CD14-positive monocyte (primary cell): Measurements from ENCODE around the gene R3HDM2. TPM values are rescaled to one million over a fixed set of nuclear protein-coding genes. Genes with fewer than 3 reads are reported as not detected.
"Not testable (repeated sequence)": the region's sequence is repeated elsewhere in the genome, so short reads cannot be mapped to it uniquely, and the experiment has no call there.

Experiments used
- DNase-seq, 3 donors: peaks; one replicate each; pipeline ENCODE4 v3.0.0-alpha.2; 2011 to 2022
- H2AFZ ChIP-seq: 2 replicates; pipeline ENCODE4 v1.6.0; 2012; ENCODE audit warnings: mild to moderate bottlenecking, low read depth, low read length, inconsistent platforms; ENCODE audit not compliant: insufficient read depth, poor library complexity, severe bottlenecking
- H3K27ac ChIP-seq, 2 donors: 1 replicate in 1 of 2; 2 replicates in 1 of 2; pipeline ENCODE4 v1.5.1; 2012 to 2013; ENCODE audit warnings: low read length in 2 of 2, control low read depth in 1 of 2, inconsistent platforms in 1 of 2, low read depth in 1 of 2, mild to moderate bottlenecking in 1 of 2
- H3K27me3 ChIP-seq, 2 donors: one replicate each; pipeline versions ENCODE4 v1.6.0 to v1.6.1; 2011 to 2013; ENCODE audit warnings: low read length in 2 of 2; ENCODE audit not compliant: control insufficient read depth in 2 of 2, insufficient read depth in 2 of 2
- H3K36me3 ChIP-seq, 2 donors: replicated peaks in 1 of 2; 1 replicate in 1 of 2; 2 replicates in 1 of 2; pipeline versions ENCODE4 v1.5.1 to v1.6.1; 2012 to 2013; ENCODE audit warnings: low read length in 2 of 2, control low read depth in 1 of 2, inconsistent platforms in 1 of 2, mild to moderate bottlenecking in 1 of 2; ENCODE audit not compliant: insufficient read depth in 2 of 2, control insufficient read depth in 1 of 2
- H3K4me1 ChIP-seq, 2 donors: 1 replicate in 1 of 2; 2 replicates in 1 of 2; pipeline versions ENCODE4 v1.5.1 to v1.6.1; 2012 to 2013; ENCODE audit warnings: low read length in 2 of 2, control low read depth in 1 of 2, inconsistent platforms in 1 of 2, mild to moderate bottlenecking in 1 of 2, moderate library complexity in 1 of 2; ENCODE audit not compliant: insufficient read depth in 2 of 2, control insufficient read depth in 1 of 2
- H3K4me2 ChIP-seq: replicated peaks from 2 replicates; pipeline ENCODE3; 2012; ENCODE audit warnings: low read length, moderate library complexity, mild to moderate bottlenecking; ENCODE audit not compliant: poor library complexity, severe bottlenecking; ENCODE audit errors: extremely low read depth
- H3K4me3 ChIP-seq, 3 experiments: fragments of 200-600 bp in 1 of 3; sonication (generic) in 1 of 3; replicated peaks in 1 of 3; 1 replicate in 2 of 3; 2 replicates in 1 of 3; pipeline ENCODE4 v1.5.1; 2011 to 2013; ENCODE audit warnings: low read length in 3 of 3, mild to moderate bottlenecking in 3 of 3, control low read depth in 2 of 3, low read depth in 2 of 3, inconsistent platforms in 1 of 3, moderate library complexity in 1 of 3
- H3K79me2 ChIP-seq: 2 replicates; pipeline ENCODE4 v1.6.0; 2012; ENCODE audit warnings: mild to moderate bottlenecking, control low read depth, inconsistent platforms, low read length, moderate library complexity; ENCODE audit not compliant: insufficient read depth
- H3K9ac ChIP-seq: 2 replicates; pipeline ENCODE4 v1.6.0; 2017; ENCODE audit warnings: low read length, mild to moderate bottlenecking; ENCODE audit not compliant: insufficient read depth, poor library complexity, severe bottlenecking
- H3K9me3 ChIP-seq, 2 donors: replicated peaks in 1 of 2; 1 replicate in 1 of 2; 2 replicates in 1 of 2; pipeline versions ENCODE4 v1.5.1 to v1.6.1; 2012 to 2013; ENCODE audit warnings: low read length in 2 of 2, control low read depth in 1 of 2; ENCODE audit not compliant: control insufficient read depth in 1 of 2, insufficient read depth in 1 of 2
- H4K20me1 ChIP-seq: 2 replicates; pipeline ENCODE4 v1.6.0; 2012; ENCODE audit warnings: mild to moderate bottlenecking, low read length, control low read depth, moderate library complexity; ENCODE audit not compliant: insufficient read depth
- H3K27ac Mint-ChIP-seq, 7 donors: one replicate each; pipeline ENCODE4 v1.8.0; 2020; ENCODE audit warnings: mild to moderate bottlenecking in 7 of 7, mixed read lengths in 7 of 7, moderate library complexity in 6 of 7, inconsistent platforms in 2 of 7
- H3K27me3 Mint-ChIP-seq, 3 donors: one replicate each; pipeline ENCODE4 v1.8.0; 2021 to 2022; ENCODE audit warnings: low read depth in 3 of 3, mild to moderate bottlenecking in 3 of 3, mixed read lengths in 3 of 3, moderate library complexity in 3 of 3, inconsistent platforms in 1 of 3
- H3K36me3 Mint-ChIP-seq, 2 donors: one replicate each; pipeline ENCODE4 v1.8.0; 2020; ENCODE audit warnings: mixed read lengths in 2 of 2, inconsistent platforms in 1 of 2, mild to moderate bottlenecking in 1 of 2
- H3K4me1 Mint-ChIP-seq: one replicate; pipeline ENCODE4 v1.8.0; 2020; ENCODE audit warnings: mild to moderate bottlenecking, mixed read lengths
- H3K4me3 Mint-ChIP-seq, 2 donors: one replicate each; pipeline ENCODE4 v1.8.0; 2020; ENCODE audit warnings: mild to moderate bottlenecking in 2 of 2, mixed read lengths in 2 of 2, moderate library complexity in 1 of 2
- H3K9me3 Mint-ChIP-seq, 7 donors: one replicate each; pipeline ENCODE4 v1.8.0; 2020 to 2022; ENCODE audit warnings: mixed read lengths in 7 of 7, mild to moderate bottlenecking in 6 of 7, moderate library complexity in 6 of 7, inconsistent platforms in 2 of 7
- WGBS: methylation state at CpG from one replicate; pipeline ENCODE4 v1.1.5; 2013; ENCODE audit warnings: missing lambda C conversion rate; ENCODE audit not compliant: insufficient coverage; 5-methylcytosine and 5-hydroxymethylcytosine counted together
- intact Hi-C, 2 donors: fragments of 100-400 bp; cut with micrococcal nuclease; formaldehyde crosslinking; loops; one replicate each; pipeline versions ENCODE4 v1.15.0 to v1.15.1; 2023
- polyA plus RNA-seq, 3 donors: library from polyadenylated mRNA; depleted of rRNA in 1 of 3; unstranded in 2 of 3; stranded (reverse) in 1 of 3; fragments of 300-500 nt in 2 of 3; fragments of >200 nt in 1 of 3; fragmentation: Illumina TruSeq in 2 of 3; gene quantifications; 1 replicate in 2 of 3; 2 replicates in 1 of 3; pipeline ENCODE4 v1.2.3, GENCODE V29; 2012 to 2021
- TF ChIP-seq, protein P1 (sequence below): fragments of 200-600 bp; IDR thresholded peaks from one replicate; pipeline ENCODE4 v1.8.0; 2022; ENCODE audit warnings: antibody characterized with exemption, mild to moderate bottlenecking

R3HDM2 gene
- polyA plus RNA-seq, 3 donors: 4.2 to 69.4 (median 7.3) TPM

GRCh38 chr12:57340104-57340503 is 90.7 kb downstream of the R3HDM2 start:
- H3K27me3 ChIP-seq: no peaks in the 10 kb centered on the region
- Mint-ChIP-seq H3K4me3 (peak overlapping the region; percentile 6 to 57), H3K4me1 (peaks cover 13% of the 10 kb centered on the region), H3K36me3 (peaks cover 29 to 43% of the 10 kb centered on the region in 2 donors), H3K9me3 (peaks cover 0 to 3% (median 0%) of the 10 kb centered on the region in 7 donors), H3K27ac (peak overlapping the region; percentile 44 to 92 (median 87)), H3K27me3 (peaks cover 0 to 1% (median 0%) of the 10 kb centered on the region in 3 donors)
- 0% methylated on average over 1 of the region's 3 CpGs for WGBS
- H3K9me3 ChIP-seq: no peaks in the 10 kb centered on the region
- peaks cover 7 to 14% of the 10 kb centered on the region in 2 donors for H3K4me1 ChIP-seq
- H3K79me2 ChIP-seq: peaks cover 9% of the 10 kb centered on the region
- TF ChIP-seq, protein P1, sequence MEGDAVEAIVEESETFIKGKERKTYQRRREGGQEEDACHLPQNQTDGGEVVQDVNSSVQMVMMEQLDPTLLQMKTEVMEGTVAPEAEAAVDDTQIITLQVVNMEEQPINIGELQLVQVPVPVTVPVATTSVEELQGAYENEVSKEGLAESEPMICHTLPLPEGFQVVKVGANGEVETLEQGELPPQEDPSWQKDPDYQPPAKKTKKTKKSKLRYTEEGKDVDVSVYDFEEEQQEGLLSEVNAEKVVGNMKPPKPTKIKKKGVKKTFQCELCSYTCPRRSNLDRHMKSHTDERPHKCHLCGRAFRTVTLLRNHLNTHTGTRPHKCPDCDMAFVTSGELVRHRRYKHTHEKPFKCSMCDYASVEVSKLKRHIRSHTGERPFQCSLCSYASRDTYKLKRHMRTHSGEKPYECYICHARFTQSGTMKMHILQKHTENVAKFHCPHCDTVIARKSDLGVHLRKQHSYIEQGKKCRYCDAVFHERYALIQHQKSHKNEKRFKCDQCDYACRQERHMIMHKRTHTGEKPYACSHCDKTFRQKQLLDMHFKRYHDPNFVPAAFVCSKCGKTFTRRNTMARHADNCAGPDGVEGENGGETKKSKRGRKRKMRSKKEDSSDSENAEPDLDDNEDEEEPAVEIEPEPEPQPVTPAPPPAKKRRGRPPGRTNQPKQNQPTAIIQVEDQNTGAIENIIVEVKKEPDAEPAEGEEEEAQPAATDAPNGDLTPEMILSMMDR: no peak
- intact Hi-C loops: no loop called here
- peaks cover 11% of the 10 kb centered on the region for H4K20me1 ChIP-seq
- DNase-seq: peak; percentile 63 to 81 (median 70)
- H3K4me3 ChIP-seq: peak overlapping the region in 1 of 3 experiments; percentile 49
- peak overlapping the region; percentile 18 for H3K9ac ChIP-seq
- H3K4me2 ChIP-seq: peak overlapping the region; percentile 62
- no peak overlapping the region for H2AFZ ChIP-seq
- H3K27ac ChIP-seq: peak overlapping the region in 1 of 2 donors; percentile 75
- peaks cover 4 to 9% of the 10 kb centered on the region in 2 donors for H3K36me3 ChIP-seq

DNA sequence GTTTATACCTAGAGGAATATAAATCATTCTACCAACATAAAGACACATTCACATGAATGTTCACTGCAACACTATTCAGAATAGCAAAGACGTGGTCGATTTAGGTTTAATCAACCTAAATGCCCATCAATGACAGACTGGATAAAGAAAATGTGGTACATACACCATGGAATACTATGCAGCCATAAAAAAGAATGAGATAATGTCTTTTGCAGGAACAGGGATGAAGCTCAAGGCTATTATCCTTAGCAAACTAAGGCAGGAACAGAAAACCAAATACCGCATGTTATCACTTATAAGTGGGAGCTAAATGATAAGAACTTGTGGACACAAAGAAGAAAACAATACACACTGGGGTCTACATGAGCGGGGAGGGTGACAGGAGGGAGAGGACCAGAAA is 94.5 kb downstream of the R3HDM2 start:
- H2AFZ ChIP-seq, intact Hi-C loops, DNase-seq: not testable (repeated sequence)

More for the DNA sequence above, 94.5 kb downstream of the R3HDM2 start:
- H3K36me3 ChIP-seq, H3K27me3 ChIP-seq, H3K9me3 Mint-ChIP-seq, H3K4me3 Mint-ChIP-seq, H3K27ac ChIP-seq, H4K20me1 ChIP-seq, H3K27me3 Mint-ChIP-seq, H3K9me3 ChIP-seq, H3K4me3 ChIP-seq, H3K9ac ChIP-seq, H3K79me2 ChIP-seq, H3K4me2 ChIP-seq: not testable (repeated sequence)
- WGBS: no CpG with 5 or more reads among the region's 4 CpGs
- H3K4me1 Mint-ChIP-seq: peaks cover 16% of the 10 kb centered on the region
- H3K36me3 Mint-ChIP-seq: peaks cover 20 to 34% of the 10 kb centered on the region in 2 donors
- H3K4me1 ChIP-seq: peaks cover 11 to 18% of the 10 kb centered on the region in 2 donors
- peak overlapping the region in 1 of 7 donors; percentile 44 for H3K27ac Mint-ChIP-seq
